ENCODE results near the gene PNPLA8.
"Not testable (repeated sequence)": the region's sequence is repeated elsewhere in the genome, so short reads cannot be mapped to it uniquely, and the experiment has no call there.

Gene PNPLA8

GRCh38 chr7:108525985-108526767, at the start of gene PNPLA8:
Gene PNPLA8, minus strand, starts transcription at chr7:108526135. Its CDS starts 10,644 bp downstream, at chr7:108515491.
- DNase-seq (ENCODE audit: low spot score): peak; percentile 97

- DNase-seq (ENCODE audit: low spot score): no peak
Measured at GRCh38 chr7:108575156-108575555, 49.2 kb upstream of the PNPLA8 start.

- no peak for DNase-seq (ENCODE audit: low spot score)
Measured at GRCh38 chr7:108572480-108572879, 46.5 kb upstream of the PNPLA8 start.

GRCh38 chr7:108570146-108570755, 44.3 kb upstream of the PNPLA8 start:
- peak; percentile 46 for DNase-seq (ENCODE audit: low spot score)

- DNase-seq (ENCODE audit: low spot score): peak; percentile 97
Measured at GRCh38 chr7:108569381-108570145, 43.6 kb upstream of the PNPLA8 start, which contains the start of the genes DNAJB9 and THAP5. Gene DNAJB9, plus strand, starts transcription at chr7:108569874. Its CDS starts 1,853 bp downstream, at chr7:108571727. Gene THAP5, minus strand, starts transcription at chr7:108569706. Its CDS starts 137 bp downstream, at chr7:108569569.

- peak; percentile 3 for DNase-seq (ENCODE audit: low spot score)
Measured at GRCh38 chr7:108568801-108569380, 43.0 kb upstream of the PNPLA8 start.

GRCh38 chr7:108565987-108566386, 40.1 kb upstream of the PNPLA8 start:
- DNase-seq (ENCODE audit: low spot score): no peak

GRCh38 chr7:108561047-108561619, 35.2 kb upstream of the PNPLA8 start:
- DNase-seq (ENCODE audit: low spot score): no peak

GRCh38 chr7:108559253-108559652, 33.3 kb upstream of the PNPLA8 start:
- no peak for DNase-seq (ENCODE audit: low spot score)

GRCh38 chr7:108557617-108558016, 31.7 kb upstream of the PNPLA8 start:
- no peak for DNase-seq (ENCODE audit: low spot score)

- no peak for DNase-seq (ENCODE audit: low spot score)
Measured at GRCh38 chr7:108557191-108557590, 31.3 kb upstream of the PNPLA8 start.

GRCh38 chr7:108556665-108557064, 30.7 kb upstream of the PNPLA8 start:
- DNase-seq (ENCODE audit: low spot score): not testable (repeated sequence)

GRCh38 chr7:108548141-108548896, 22.4 kb upstream of the PNPLA8 start:
- not testable (repeated sequence) for DNase-seq (ENCODE audit: low spot score)

GRCh38 chr7:108541478-108541877, 15.5 kb upstream of the PNPLA8 start:
- DNase-seq (ENCODE audit: low spot score): no peak

GRCh38 chr7:108538685-108539084, 12.8 kb upstream of the PNPLA8 start:
- DNase-seq (ENCODE audit: low spot score): not testable (repeated sequence)

GRCh38 chr7:108538236-108538635, 12.3 kb upstream of the PNPLA8 start:
- not testable (repeated sequence) for DNase-seq (ENCODE audit: low spot score)

- DNase-seq (ENCODE audit: low spot score): no peak
Measured at GRCh38 chr7:108537229-108537628, 11.3 kb upstream of the PNPLA8 start.

GRCh38 chr7:108535744-108536143, 9.8 kb upstream of the PNPLA8 start:
- DNase-seq (ENCODE audit: low spot score): no peak

- no peak for DNase-seq (ENCODE audit: low spot score)
Measured at GRCh38 chr7:108535257-108535656, 9.3 kb upstream of the PNPLA8 start.

- DNase-seq (ENCODE audit: low spot score): no peak
Measured at GRCh38 chr7:108533712-108534111, 7.8 kb upstream of the PNPLA8 start.

- no peak for DNase-seq (ENCODE audit: low spot score)
Measured at GRCh38 chr7:108529341-108529740, 3.4 kb upstream of the PNPLA8 start.

All from germinal center (tissue), 1 donor.